ENCODE measurements around the gene ARHGAP23. TPM values are rescaled to one million over a fixed set of nuclear protein-coding genes. Genes with fewer than 3 reads are reported as not detected.

The ARHGAP23 gene
- total RNA-seq, 1 experiment from 2014 or later = 97.9 TPM

DNA sequence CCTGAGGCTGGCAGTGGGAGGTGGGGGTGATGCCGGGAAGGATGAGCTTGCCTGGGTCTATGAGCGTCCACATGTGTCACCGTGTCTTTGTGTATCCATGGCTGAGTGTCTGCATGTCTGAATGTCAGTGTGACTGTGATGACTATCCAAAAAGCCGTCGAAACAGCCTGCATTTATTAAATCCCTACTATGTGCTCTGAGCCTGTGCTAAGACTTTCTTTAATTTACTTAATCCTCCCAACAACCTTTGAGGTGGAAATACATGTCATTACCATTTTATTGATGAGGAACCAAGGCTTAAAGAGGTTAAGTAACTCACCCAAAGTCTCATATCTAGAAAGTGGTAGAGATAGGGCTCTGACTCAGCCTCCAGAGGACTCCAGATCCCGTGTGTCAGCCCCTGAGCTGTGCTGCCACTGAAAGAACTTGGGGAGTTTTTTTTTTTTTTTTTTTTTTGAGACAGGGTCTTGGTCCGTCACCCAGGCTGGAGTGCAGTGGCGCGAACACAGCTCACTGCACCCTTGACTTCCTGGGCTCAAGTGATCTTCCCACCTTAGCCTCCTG is 20.0 kb downstream of the ARHGAP23 start:
- no peak overlapping the region for H2BK20ac ChIP-seq (ENCODE audit: low read depth, low read length, poor library complexity, severe bottlenecking)
- TF ChIP-seq, protein P1, sequence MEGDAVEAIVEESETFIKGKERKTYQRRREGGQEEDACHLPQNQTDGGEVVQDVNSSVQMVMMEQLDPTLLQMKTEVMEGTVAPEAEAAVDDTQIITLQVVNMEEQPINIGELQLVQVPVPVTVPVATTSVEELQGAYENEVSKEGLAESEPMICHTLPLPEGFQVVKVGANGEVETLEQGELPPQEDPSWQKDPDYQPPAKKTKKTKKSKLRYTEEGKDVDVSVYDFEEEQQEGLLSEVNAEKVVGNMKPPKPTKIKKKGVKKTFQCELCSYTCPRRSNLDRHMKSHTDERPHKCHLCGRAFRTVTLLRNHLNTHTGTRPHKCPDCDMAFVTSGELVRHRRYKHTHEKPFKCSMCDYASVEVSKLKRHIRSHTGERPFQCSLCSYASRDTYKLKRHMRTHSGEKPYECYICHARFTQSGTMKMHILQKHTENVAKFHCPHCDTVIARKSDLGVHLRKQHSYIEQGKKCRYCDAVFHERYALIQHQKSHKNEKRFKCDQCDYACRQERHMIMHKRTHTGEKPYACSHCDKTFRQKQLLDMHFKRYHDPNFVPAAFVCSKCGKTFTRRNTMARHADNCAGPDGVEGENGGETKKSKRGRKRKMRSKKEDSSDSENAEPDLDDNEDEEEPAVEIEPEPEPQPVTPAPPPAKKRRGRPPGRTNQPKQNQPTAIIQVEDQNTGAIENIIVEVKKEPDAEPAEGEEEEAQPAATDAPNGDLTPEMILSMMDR (conservative IDR thresholded peaks at IDR 0.05) = no peak
- no peak overlapping the region for H3K23ac ChIP-seq (ENCODE audit: insufficient read length, low read depth, low read length)
- H2AFZ ChIP-seq (ENCODE audit: low read length) = no peak overlapping the region
- peaks cover 11% of the 10 kb centered on the region for H3K23me2 ChIP-seq (ENCODE audit: insufficient read length, low read depth, low read length, poor library complexity, severe bottlenecking)
- H2BK5ac ChIP-seq (ENCODE audit: insufficient read length, low read length) = no peak overlapping the region
- H3K18ac ChIP-seq (ENCODE audit: insufficient read length, low read depth, low read length) = no peak overlapping the region
- DNase-seq = no peak
- no peaks in the 10 kb centered on the region for H3K9me3 ChIP-seq (ENCODE audit: control insufficient read depth, low read depth, low read length)
- H3K27me3 ChIP-seq (ENCODE audit: insufficient read depth, low read length) = no peaks in the 10 kb centered on the region
- Mint-ChIP-seq H3K4me1 (peaks cover 52 to 59% of the 10 kb centered on the region in 2 experiments), H3K36me3 (ENCODE audit: insufficient read depth in 1 of 3, low read depth in 3 of 3) (peaks cover 0 to 12% (median 1%) of the 10 kb centered on the region in 3 experiments; a peak in 4 of 7 replicates), H3K9me3 (no peaks in the 10 kb centered on the region), H3K4me3 (no peak overlapping the region), H3K27me3 (ENCODE audit: low read depth) (no peaks in the 10 kb centered on the region; the same call in 1 of the 2 replicates), H3K27ac (peak overlapping the region in 2 of 3 experiments; percentile 51 to 91; a peak in 5 of 7 replicates)
- H4K5ac ChIP-seq (ENCODE audit: insufficient read length, low read depth, low read length) = no peak overlapping the region
- no peak overlapping the region for H3K56ac ChIP-seq (ENCODE audit: insufficient read length, low read depth, low read length)
- H3K14ac ChIP-seq (ENCODE audit: insufficient read depth, low read length) = no peak overlapping the region; the same call in 1 of the 2 replicates
- H3T11ph ChIP-seq (ENCODE audit: low read length) = no peak overlapping the region
- H2AK5ac ChIP-seq (ENCODE audit: insufficient read length, low read length) = no peak overlapping the region
- H3K9ac ChIP-seq (ENCODE audit: extremely low read depth, insufficient read length, low read length) = no peak overlapping the region
- no peak overlapping the region for H3K27ac ChIP-seq (ENCODE audit: insufficient read length, low read depth, low read length)
- H2BK12ac ChIP-seq (ENCODE audit: insufficient read length, low read depth, low read length) = no peak overlapping the region
- H3K4me2 ChIP-seq (ENCODE audit: insufficient read depth, insufficient read length, low read length) = no peak overlapping the region
- no peaks in the 10 kb centered on the region for H4K20me1 ChIP-seq (ENCODE audit: control insufficient read depth, insufficient read depth, insufficient read length)
- H3K79me2 ChIP-seq (ENCODE audit: insufficient read depth, low read length) = peaks cover 6% of the 10 kb centered on the region; the same call in 1 of the 2 replicates
- no peak overlapping the region for H3K4ac ChIP-seq (ENCODE audit: low read depth, low read length)
- H4K8ac ChIP-seq (replicated peaks; ENCODE audit: insufficient read length, low read depth, low read length) = no peak overlapping the region
- no peak overlapping the region for H4K91ac ChIP-seq (ENCODE audit: insufficient read length, low read depth, low read length)
- no peak overlapping the region for H2BK15ac ChIP-seq (ENCODE audit: low read depth, low read length)
- H3K79me1 ChIP-seq (ENCODE audit: insufficient read depth, low read depth, low read length, poor library complexity, severe bottlenecking) = no peaks in the 10 kb centered on the region
- no peak overlapping the region for H2BK120ac ChIP-seq (ENCODE audit: low read depth, low read length, poor library complexity, severe bottlenecking)
- H3K4me1 ChIP-seq (ENCODE audit: insufficient read depth, low read length) = peaks cover 11% of the 10 kb centered on the region
- no CpG with 5 or more reads among the region's 9 CpGs for WGBS (ENCODE audit: extremely low coverage, insufficient read length, low lambda C conversion rate)
